ENCODE data around the gene SV2C.

DNA sequence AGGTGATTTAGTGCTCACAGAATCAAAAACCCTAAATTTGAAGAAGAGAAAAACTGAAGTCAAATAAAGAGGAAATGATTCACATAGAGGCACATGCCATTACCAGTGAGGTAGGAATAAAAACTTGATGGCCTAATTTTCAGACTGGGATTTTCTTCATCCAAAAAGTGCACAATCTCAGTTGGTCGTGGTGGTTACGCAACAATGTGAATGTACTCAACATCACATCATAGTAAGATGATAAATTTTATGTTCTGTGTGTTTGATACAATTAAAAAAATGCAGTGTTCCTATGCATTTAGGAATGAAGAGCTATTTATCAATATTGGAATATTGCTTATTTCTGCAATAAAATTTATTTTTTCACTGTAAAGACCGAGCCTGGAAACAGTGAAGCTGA is 60.7 kb downstream of the SV2C start:
- TF ChIP-seq, protein P1, sequence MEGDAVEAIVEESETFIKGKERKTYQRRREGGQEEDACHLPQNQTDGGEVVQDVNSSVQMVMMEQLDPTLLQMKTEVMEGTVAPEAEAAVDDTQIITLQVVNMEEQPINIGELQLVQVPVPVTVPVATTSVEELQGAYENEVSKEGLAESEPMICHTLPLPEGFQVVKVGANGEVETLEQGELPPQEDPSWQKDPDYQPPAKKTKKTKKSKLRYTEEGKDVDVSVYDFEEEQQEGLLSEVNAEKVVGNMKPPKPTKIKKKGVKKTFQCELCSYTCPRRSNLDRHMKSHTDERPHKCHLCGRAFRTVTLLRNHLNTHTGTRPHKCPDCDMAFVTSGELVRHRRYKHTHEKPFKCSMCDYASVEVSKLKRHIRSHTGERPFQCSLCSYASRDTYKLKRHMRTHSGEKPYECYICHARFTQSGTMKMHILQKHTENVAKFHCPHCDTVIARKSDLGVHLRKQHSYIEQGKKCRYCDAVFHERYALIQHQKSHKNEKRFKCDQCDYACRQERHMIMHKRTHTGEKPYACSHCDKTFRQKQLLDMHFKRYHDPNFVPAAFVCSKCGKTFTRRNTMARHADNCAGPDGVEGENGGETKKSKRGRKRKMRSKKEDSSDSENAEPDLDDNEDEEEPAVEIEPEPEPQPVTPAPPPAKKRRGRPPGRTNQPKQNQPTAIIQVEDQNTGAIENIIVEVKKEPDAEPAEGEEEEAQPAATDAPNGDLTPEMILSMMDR (IDR thresholded peaks at IDR 0.05; ENCODE audit: low read length), result no peak
- no peak for TF ChIP-seq EZH2phosphoT487 (IDR thresholded peaks at IDR 0.05; ENCODE audit: low read length)
